NCI-H226 (cell line): ENCODE results near the gene DCC.

Experiments used
- DNase-seq: peaks from one replicate; pipeline ENCODE4 v3.0.0-alpha.2; 2015

DCC gene

GRCh38 chr18:52715991-52716390 is 376.0 kb downstream of the DCC start:
- DNase-seq: no peak

GRCh38 chr18:52716973-52717372 is 377.0 kb downstream of the DCC start:
- no peak for DNase-seq

- DNase-seq: no peak
These were observed 382.9 kb downstream of the DCC start for GRCh38 chr18:52722904-52723303.

DNA sequence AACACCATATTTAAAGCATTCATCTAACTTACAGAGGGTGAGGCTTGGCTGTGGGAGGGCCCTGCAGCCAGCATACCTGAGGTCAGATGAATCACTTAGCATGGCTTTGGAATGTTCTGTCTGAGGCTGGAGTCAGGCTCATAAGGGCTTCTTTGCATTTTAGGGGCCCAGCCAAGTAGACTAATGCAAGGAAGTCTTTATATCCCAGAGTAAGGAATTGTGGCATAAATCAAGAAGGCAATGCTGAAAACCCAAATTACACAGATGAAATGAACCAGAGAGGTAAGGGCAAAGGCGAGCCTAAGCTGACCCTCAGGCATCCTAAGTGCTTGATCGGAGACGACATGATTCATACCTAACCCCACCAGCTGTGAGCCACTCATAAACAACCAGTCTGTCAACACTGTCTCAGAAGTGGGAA is 383.6 kb downstream of the DCC start:
- no peak for DNase-seq

- DNase-seq: no peak
These were observed 391.1 kb downstream of the DCC start for GRCh38 chr18:52730972-52731619.

DNA sequence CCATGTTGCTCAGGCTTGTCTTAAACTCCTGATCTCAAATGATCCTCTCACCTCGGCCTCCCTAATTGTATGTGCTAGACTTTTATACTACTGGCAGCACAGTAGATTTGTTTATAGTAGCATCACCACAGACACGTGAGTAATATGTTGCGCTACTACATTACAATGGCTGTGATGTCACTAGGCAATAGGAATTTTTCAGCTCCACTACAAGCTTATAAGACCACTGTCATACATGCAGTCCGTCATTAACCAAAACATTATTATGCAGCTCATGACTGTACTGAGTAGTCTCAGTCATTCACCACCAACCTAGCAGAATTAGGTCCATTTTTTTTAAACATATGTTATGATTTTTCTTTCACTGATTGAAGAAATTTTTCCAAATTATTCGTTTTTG is 398.9 kb downstream of the DCC start:
- DNase-seq: no peak

DNA sequence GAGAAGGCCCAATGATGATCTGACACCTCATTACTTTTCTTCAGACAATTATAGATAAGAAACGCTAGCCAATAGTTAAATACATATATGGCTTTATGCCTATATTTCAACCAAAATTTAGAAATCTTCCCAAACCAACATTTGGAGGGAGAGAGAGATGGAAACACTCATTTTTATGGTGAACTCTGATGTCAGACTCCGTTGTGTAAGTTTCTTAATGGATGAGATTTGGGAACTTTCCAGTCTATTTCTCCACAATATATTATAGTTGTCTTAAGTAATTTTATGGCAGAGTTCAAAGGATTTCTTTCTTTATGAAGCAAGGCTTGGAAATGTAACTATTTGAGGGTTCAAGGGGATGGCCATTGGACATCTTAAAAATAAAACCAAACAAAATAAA is 407.0 kb downstream of the DCC start:
- DNase-seq: no peak

GRCh38 chr18:52747869-52748268 is 407.9 kb downstream of the DCC start:
- DNase-seq: no peak

- DNase-seq: no peak
These were observed 408.3 kb downstream of the DCC start for GRCh38 chr18:52748343-52748742.

GRCh38 chr18:52749542-52749941 is 409.5 kb downstream of the DCC start:
- no peak for DNase-seq

- no peak for DNase-seq
These were observed 411.0 kb downstream of the DCC start for GRCh38 chr18:52750995-52751394.

- DNase-seq: no peak
These were observed 424.3 kb downstream of the DCC start for GRCh38 chr18:52764316-52764715.

DNA sequence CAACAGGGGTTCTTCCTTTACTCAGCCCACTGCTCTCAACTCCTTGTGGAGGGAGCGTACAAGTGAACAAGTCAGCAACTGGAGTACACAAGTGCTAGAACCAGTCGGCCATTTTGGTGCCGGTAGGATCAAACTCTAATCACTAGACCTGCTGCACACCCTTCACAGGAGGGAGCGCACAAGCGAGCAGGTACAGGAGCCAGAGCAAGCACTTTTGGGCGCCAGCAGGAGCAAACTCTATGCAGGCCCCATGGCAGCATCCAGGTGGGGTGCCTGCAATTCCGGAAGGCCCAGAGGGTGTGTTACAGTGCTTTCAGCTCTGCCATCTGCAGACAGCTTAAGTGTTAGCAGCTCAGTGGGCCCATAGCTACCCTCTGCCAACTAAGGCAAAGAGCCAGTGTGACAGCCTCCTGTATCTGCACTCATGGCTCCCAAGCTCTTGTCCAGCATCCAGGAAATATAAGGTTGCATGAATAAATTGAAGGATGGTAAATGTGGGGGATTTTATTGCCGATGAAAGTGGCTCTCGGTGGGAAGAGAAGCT is 426.1 kb downstream of the DCC start:
- DNase-seq: no peak

GRCh38 chr18:52781113-52781512 is 441.1 kb downstream of the DCC start:
- no peak for DNase-seq

- no peak for DNase-seq
These were observed 451.3 kb downstream of the DCC start for GRCh38 chr18:52791321-52791720.

DNA sequence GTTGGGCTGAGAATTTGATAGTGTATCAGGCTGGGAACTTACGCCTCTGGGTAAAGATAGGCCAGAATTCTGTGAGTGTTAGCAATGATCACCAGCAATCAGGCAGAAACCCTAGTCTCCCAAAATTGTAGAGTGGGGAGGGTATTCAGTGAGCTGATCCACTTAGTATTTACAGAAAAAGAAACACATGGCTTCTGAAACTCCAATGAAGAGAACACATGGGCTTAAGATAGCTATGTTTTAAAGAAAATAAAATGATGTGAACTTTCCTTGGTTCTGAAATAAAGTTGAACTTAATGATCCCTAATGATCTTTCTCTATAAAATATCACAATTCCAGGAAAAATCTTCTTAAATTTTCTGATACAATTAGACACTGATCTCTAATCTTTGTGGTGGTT is 472.8 kb downstream of the DCC start:
- DNase-seq: no peak

DNA sequence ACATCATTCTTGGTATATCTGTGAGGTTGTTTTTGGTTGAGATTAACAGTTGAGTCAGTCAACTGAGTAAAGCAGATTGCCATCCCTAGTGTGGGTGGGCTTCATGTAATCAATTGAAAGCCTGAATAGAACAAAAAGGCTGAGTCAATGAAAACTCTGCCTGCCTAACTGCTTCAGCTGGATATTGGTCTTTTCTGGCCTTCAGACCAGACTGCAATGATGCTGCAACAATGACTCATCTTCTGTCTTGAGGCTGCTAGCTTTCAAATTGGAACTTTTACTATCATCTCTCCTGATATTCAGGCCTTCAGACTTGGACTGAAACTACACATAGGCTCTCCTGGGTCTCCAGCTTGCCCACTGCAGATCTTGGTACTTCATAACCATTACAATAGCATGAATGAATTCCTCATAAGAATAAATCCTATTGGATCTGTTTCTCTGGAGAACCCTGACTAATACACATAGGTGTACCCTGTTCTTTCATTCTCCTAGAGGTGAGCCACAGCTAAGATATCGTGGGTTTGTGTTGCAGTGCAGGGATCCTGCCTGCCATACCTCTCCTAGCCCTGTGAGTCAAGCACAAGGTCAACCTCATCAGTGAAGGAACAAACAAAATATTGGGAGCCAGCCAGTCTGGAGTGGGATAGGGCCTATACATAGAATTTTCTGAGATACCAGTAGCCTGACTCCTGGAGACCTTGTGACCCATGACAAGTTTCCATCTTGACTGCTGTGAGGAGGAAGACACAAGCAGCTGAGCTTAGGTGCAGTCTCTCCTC is 473.8 kb downstream of the DCC start:
- DNase-seq: no peak

- DNase-seq: no peak
These were observed 475.7 kb downstream of the DCC start for GRCh38 chr18:52815651-52816050.

GRCh38 chr18:52816121-52816520 is 476.1 kb downstream of the DCC start:
- no peak for DNase-seq

DNA sequence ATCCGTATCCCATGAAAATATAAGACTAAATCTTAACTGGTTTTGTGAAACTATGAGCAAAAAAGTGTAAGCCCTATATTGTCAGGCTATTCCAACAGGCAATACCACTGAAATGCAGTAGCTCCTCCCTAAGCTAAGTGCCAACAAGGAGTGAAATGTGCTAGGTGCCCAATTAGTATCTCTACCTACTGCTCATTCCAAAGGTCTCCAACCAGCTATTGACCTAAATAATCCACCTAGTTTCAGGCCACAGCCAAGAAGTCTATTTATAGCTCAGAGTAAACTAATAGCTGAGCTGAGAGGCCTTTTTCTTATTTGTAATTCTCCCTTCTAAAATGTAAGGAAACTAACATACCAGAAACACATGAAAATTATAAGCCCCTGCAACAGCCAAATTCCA is 482.2 kb downstream of the DCC start:
- no peak for DNase-seq

DNA sequence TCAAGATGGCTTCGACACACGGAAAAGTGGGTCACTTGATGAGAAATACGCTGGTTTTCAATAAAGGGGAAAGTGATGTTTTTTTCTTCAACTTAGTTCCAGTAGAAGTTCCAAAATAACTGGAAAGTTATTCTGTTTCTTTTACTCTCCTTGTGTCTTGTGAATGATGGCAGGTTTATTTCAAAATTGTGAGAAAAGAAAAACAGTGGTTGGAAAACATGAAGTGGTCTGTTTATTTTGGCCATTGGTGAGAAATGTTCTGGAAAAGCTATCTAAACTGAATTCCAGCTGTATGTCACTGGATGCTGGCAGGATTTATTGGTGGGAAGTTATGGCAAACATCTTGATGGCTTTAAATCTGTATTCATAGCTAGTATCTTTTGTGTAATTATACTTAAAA is 484.1 kb downstream of the DCC start:
- no peak for DNase-seq

- DNase-seq: no peak
These were observed 487.0 kb downstream of the DCC start for GRCh38 chr18:52826994-52827393.

GRCh38 chr18:52829320-52829719 is 489.3 kb downstream of the DCC start:
- DNase-seq: no peak

GRCh38 chr18:52829876-52830405 is 489.9 kb downstream of the DCC start:
- DNase-seq: no peak
